Common myeloid progenitor, CD34-positive (primary cell): ENCODE results near the gene ANP32B.
"Not testable (repeated sequence)": the region's sequence is repeated elsewhere in the genome, so short reads cannot be mapped to it uniquely, and the experiment has no call there.

Source experiments
- CTCF ChIA-PET: fragments of 350-600 bp; sonication (Branson Sonifier 250); formaldehyde crosslinking; loops from one replicate; lab custom pipeline; 2021; ENCODE audit warnings: antibody characterized with exemption; lab: Charles Lee
- POLR2A ChIA-PET: fragments of 350-600 bp; sonication (Branson Sonifier 250); formaldehyde crosslinking; loops from one replicate; lab custom pipeline; 2021; ENCODE audit warnings: antibody characterized with exemption; lab: Charles Lee
- DNase-seq, 3 donors: peaks; one replicate each; pipeline versions ENCODE4 v3.0.0 to v3.0.0-alpha.2; 2013
- H3K27ac ChIP-seq, 2 experiments: 1 replicate in 1 of 2; 2 replicates in 1 of 2; pipeline ENCODE4 v1.7.0; 2013; ENCODE audit warnings: inconsistent platforms in 2 of 2, low read length in 2 of 2, mild to moderate bottlenecking in 2 of 2, low read depth in 1 of 2, moderate library complexity in 1 of 2; ENCODE audit not compliant: severe bottlenecking in 2 of 2, insufficient read depth in 1 of 2, poor library complexity in 1 of 2
- H3K27me3 ChIP-seq, 5 experiments: replicated peaks in 2 of 5; 1 replicate in 3 of 5; 2 replicates in 2 of 5; pipeline versions ENCODE4 v1.6.1 to v1.7.0; 2013; ENCODE audit warnings: low read length in 4 of 5, mild to moderate bottlenecking in 2 of 5, moderate library complexity in 2 of 5, inconsistent platforms in 1 of 5; ENCODE audit not compliant: insufficient read depth in 5 of 5, control insufficient read depth in 4 of 5
- H3K36me3 ChIP-seq, 4 experiments: 1 replicate in 2 of 4; 2 replicates in 2 of 4; pipeline versions ENCODE4 v1.6.1 to v1.7.0; 2013; ENCODE audit warnings: low read length in 3 of 4, control low read depth in 1 of 4, mild to moderate bottlenecking in 1 of 4; ENCODE audit not compliant: control insufficient read depth in 4 of 4, insufficient read depth in 4 of 4
- H3K4me1 ChIP-seq, 4 experiments: 1 replicate in 3 of 4; 2 replicates in 1 of 4; pipeline versions ENCODE4 v1.6.1 to v1.7.1; 2013; ENCODE audit warnings: low read length in 3 of 4, mild to moderate bottlenecking in 3 of 4, control low read depth in 1 of 4, inconsistent platforms in 1 of 4, moderate library complexity in 1 of 4; ENCODE audit not compliant: control insufficient read depth in 4 of 4, insufficient read depth in 4 of 4; ENCODE audit errors: control extremely low read depth in 1 of 4
- H3K4me3 ChIP-seq, 7 experiments: 1 replicate in 4 of 7; 2 replicates in 3 of 7; pipeline versions ENCODE4 v1.5.1 to v1.7.0; 2013; ENCODE audit warnings: mild to moderate bottlenecking in 7 of 7, low read length in 6 of 7, moderate library complexity in 6 of 7, inconsistent platforms in 2 of 7, low read depth in 2 of 7, control low read depth in 1 of 7; ENCODE audit not compliant: insufficient read depth in 4 of 7, control insufficient read depth in 1 of 7; ENCODE audit errors: extremely low read depth in 1 of 7
- H3K9me3 ChIP-seq, 5 experiments: 1 replicate in 4 of 5; 2 replicates in 1 of 5; pipeline versions ENCODE4 v1.6.1 to v1.7.1; 2013; ENCODE audit warnings: low read length in 4 of 5, mild to moderate bottlenecking in 2 of 5, inconsistent platforms in 1 of 5, low read depth in 1 of 5, moderate library complexity in 1 of 5; ENCODE audit not compliant: control insufficient read depth in 4 of 5, insufficient read depth in 2 of 5; ENCODE audit errors: control extremely low read depth in 1 of 5
- WGBS: methylation state at CpG from one replicate; pipeline ENCODE4 v1.1.5; 2013; ENCODE audit not compliant: insufficient coverage; 5-methylcytosine and 5-hydroxymethylcytosine counted together

ANP32B gene

GRCh38 chr9:97970165-97970564 is 13.0 kb upstream of the ANP32B start:
- POLR2A ChIA-PET: no interaction called here
- peak overlapping the region in 2 of 7 experiments; percentile 35 to 42 for H3K4me3 ChIP-seq
- WGBS: 38% methylated on average over 1 of the region's 7 CpGs

GRCh38 chr9:97972753-97973152 is 10.4 kb upstream of the ANP32B start:
- no peak for DNase-seq
- Histone ChIP-seq H3K4me1 (peaks cover 8 to 21% (median 13%) of the 10 kb centered on the region in 4 experiments), H3K27ac (no peak overlapping the region), H3K9me3 (no peaks in the 10 kb centered on the region), H3K27me3 (no peaks in the 10 kb centered on the region), H3K36me3 (no peaks in the 10 kb centered on the region), H3K4me3 (no peak overlapping the region)
- WGBS: 100% methylated on average over 3 of the region's 4 CpGs
- POLR2A ChIA-PET: no interaction called here
- CTCF ChIA-PET: interaction anchor here (0.9 to 2.3 kb wide), 3 partner anchors 9 to 49 kb away, joined by 3 to 8 read pairs (median 6); no protein-coding TSS in a partner anchor

More at GRCh38 chr9:97970165-97970564, 13.0 kb upstream of the ANP32B start:
- Histone ChIP-seq H3K9me3 (no peaks in the 10 kb centered on the region), H3K36me3 (no peaks in the 10 kb centered on the region), H3K27me3 (no peaks in the 10 kb centered on the region), H3K27ac (no peak overlapping the region), H3K4me1 (peaks cover 8 to 27% (median 14%) of the 10 kb centered on the region in 4 experiments)
- CTCF ChIA-PET: interaction anchor here (1.6 to 4.1 kb wide), 5 partner anchors 8 to 40 kb away, joined by 4 to 16 read pairs (median 7); partner anchors contain the start of gene ANP32B
- peak in 2 of 3 donors; percentile 63 to 73 for DNase-seq

- Histone ChIP-seq H3K4me1 (peaks cover 6 to 32% (median 15%) of the 10 kb centered on the region in 4 experiments), H3K4me3 (no peak overlapping the region), H3K27me3 (no peaks in the 10 kb centered on the region), H3K36me3 (no peaks in the 10 kb centered on the region), H3K27ac (no peak overlapping the region), H3K9me3 (no peaks in the 10 kb centered on the region)
- POLR2A ChIA-PET: no interaction called here
- no peak for DNase-seq
- CTCF ChIA-PET: interaction anchor here (1.2 kb wide), 1 partner anchor 16 kb away, joined by 4 read pairs; no protein-coding TSS in a partner anchor
- WGBS: 100% methylated on average over 1 of the region's 1 CpG
Observed at GRCh38 chr9:97975376-97975775, 7.8 kb upstream of the ANP32B start.

GRCh38 chr9:97976633-97977032 is 6.5 kb upstream of the ANP32B start:
- POLR2A ChIA-PET, H3K4me3 ChIP-seq, CTCF ChIA-PET, DNase-seq, H3K27me3 ChIP-seq, H3K36me3 ChIP-seq, H3K27ac ChIP-seq, H3K9me3 ChIP-seq: not testable (repeated sequence)
- WGBS: 100% methylated on average over 7 of the region's 10 CpGs
- peaks cover 3 to 35% (median 20%) of the 10 kb centered on the region in 4 experiments for H3K4me1 ChIP-seq

GRCh38 chr9:97978371-97979130 is 4.6 kb upstream of the ANP32B start:
- Histone ChIP-seq H3K4me1 (peaks cover 6 to 40% (median 28%) of the 10 kb centered on the region in 4 experiments), H3K36me3 (no peaks in the 10 kb centered on the region), H3K9me3 (no peaks in the 10 kb centered on the region), H3K27ac (no peak overlapping the region), H3K27me3 (no peaks in the 10 kb centered on the region), H3K4me3 (no peak overlapping the region)
- DNase-seq: no peak
- POLR2A ChIA-PET: interaction anchor here (1.3 kb wide), 1 partner anchor 53 kb away, joined by 3 read pairs; no protein-coding TSS in a partner anchor
- CTCF ChIA-PET: interaction anchor here (0.7 to 6.1 kb wide), 7 partner anchors 8 to 56 kb away, joined by 3 to 64 read pairs (median 5); partner anchors contain the start of gene TRMO
- WGBS: 100% methylated on average over 3 of the region's 3 CpGs

GRCh38 chr9:97979788-97980478 is 3.2 kb upstream of the ANP32B start:
- ChIA-PET POLR2A (interaction anchor here (0.7 to 1.3 kb wide), 2 partner anchors 45 to 54 kb away, joined by 3 read pairs; no protein-coding TSS in a partner anchor), CTCF (interaction anchor here (0.7 to 6.1 kb wide), 13 partner anchors 9 to 58 kb away, joined by 3 to 64 read pairs (median 4); partner anchors contain the start of gene TRMO)
- Histone ChIP-seq H3K36me3 (no peaks in the 10 kb centered on the region), H3K4me1 (peaks cover 6 to 46% (median 30%) of the 10 kb centered on the region in 4 experiments), H3K9me3 (no peaks in the 10 kb centered on the region), H3K27me3 (no peaks in the 10 kb centered on the region), H3K4me3 (peak overlapping the region in 1 of 7 experiments; percentile 19), H3K27ac (no peak overlapping the region)
- WGBS: 50% methylated on average over 2 of the region's 7 CpGs
- peak in 1 of 3 donors; percentile 36 for DNase-seq
